Retina (tissue), 1 donor: Measurements from ENCODE around the gene FRG2B.
"Not testable (repeated sequence)": the region's sequence is repeated elsewhere in the genome, so short reads cannot be mapped to it uniquely, and the experiment has no call there.

Source experiments
- DNase-seq: peaks from one replicate; pipeline ENCODE4 v3.0.0-alpha.2; 2016

Gene FRG2B

GRCh38 chr10:133592716-133593115, 33.9 kb downstream of the FRG2B start:
- no peak for DNase-seq

GRCh38 chr10:133590970-133591359, 35.6 kb downstream of the FRG2B start:
- no peak for DNase-seq

DNA sequence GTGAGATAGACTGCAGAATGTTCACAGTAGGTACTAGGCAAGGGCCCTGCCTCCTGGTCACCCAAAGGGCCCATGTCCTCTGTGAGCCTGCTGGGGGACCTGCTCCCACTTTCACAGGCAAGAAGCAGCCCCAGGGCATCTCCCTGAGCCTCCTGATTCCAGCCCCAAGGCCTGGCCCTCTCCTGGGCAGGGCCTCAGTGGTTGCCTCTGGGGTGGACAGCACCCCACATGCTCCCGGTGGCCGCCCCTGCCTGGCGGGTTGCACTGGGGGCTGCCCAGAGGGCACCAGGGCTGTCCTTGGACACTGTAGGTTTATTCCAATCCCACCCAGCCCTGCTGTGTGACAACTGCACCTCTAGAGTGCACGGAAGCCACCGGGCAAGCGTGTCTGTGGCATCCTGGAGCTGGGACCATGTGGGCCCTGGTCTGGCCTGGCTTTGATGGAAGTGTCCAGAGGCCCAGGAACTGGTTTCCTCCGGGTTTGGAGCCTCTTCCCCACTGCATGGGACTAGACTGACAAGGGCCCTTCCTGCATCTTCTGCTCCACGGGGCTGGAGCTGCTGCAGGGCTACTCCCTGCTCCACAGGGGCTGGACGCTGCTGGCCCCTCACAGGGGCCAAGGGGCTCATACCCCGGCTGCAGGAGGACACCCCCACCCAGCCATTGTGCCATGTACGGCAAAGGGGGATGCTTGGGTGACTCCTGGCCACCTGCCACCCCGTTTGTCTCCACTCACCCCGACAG, 36.2 kb downstream of the FRG2B start:
- DNase-seq = no peak

GRCh38 chr10:133577037-133577436, 49.6 kb downstream of the FRG2B start:
- DNase-seq = not testable (repeated sequence)
